22Rv1 (cell line): ENCODE measurements around the gene CAMTA1.

Experiments used
- H3K27ac ChIP-seq: fragments of 450-650 bp; 2 replicates; pipeline ENCODE4 v1.5.1; 2017
- CTCF ChIP-seq: fragments of 450-650 bp; IDR thresholded peaks from 2 replicates; pipeline ENCODE4 v1.5.1; 2017; ENCODE audit warnings: mild to moderate bottlenecking
- ZFX ChIP-seq: fragments of 450-650 bp; IDR thresholded peaks from 2 replicates; pipeline ENCODE4 v1.6.1; 2017; ENCODE audit warnings: antibody characterized with exemption, borderline replicate concordance

Gene CAMTA1

DNA sequence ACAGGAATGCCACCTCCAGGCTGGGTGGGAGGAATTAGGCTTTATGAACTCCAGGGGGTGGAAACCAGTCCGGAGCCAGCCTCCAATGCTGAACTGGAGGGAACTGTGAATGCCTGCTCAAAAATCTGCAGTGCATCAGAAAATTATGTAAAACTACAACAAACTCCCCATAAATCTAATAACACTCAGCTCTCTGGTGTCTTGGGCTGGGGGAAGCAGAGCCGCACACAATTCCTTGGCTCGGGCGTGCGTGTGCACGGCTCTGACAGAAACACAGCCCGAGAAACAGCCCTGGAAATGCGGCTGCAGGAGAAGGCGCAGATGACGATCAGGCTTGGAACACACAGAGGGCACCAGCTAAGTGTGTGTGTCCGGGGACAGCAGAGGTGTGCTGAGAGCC, 858.3 kb downstream of the CAMTA1 start:
- no peak for TF ChIP-seq ZFX
- no peak for TF ChIP-seq CTCF
- H3K27ac ChIP-seq = no peak overlapping the region

DNA sequence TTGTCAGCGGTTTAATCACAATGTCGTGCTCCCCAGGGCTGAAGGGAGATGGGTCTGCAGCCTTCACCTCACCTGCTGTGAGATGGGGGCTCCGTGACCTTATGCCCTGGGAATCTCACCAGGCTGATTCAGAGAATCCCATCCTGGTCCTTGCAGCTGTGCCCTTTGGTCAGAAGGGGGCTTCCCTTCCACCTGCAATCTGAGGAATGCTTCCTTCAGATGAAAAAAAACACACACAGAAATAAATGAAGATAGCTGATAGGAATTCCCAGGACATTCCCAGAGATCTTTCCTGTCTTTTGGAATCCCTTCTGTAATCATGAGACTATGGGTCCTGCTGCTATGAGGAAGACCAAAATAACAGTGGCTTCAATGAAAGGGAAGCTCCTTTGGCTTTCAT, 858.8 kb downstream of the CAMTA1 start:
- H3K27ac ChIP-seq = no peak overlapping the region
- TF ChIP-seq CTCF = no peak
- TF ChIP-seq ZFX = no peak

- no peak overlapping the region for H3K27ac ChIP-seq
- TF ChIP-seq CTCF = no peak
- TF ChIP-seq ZFX = no peak
Observed at GRCh38 chr1:7644961-7645750, 859.9 kb downstream of the CAMTA1 start.

- no peak for TF ChIP-seq ZFX
- no peak for TF ChIP-seq CTCF
- H3K27ac ChIP-seq = no peak overlapping the region
Observed at GRCh38 chr1:7645751-7646048, 860.4 kb downstream of the CAMTA1 start.

DNA sequence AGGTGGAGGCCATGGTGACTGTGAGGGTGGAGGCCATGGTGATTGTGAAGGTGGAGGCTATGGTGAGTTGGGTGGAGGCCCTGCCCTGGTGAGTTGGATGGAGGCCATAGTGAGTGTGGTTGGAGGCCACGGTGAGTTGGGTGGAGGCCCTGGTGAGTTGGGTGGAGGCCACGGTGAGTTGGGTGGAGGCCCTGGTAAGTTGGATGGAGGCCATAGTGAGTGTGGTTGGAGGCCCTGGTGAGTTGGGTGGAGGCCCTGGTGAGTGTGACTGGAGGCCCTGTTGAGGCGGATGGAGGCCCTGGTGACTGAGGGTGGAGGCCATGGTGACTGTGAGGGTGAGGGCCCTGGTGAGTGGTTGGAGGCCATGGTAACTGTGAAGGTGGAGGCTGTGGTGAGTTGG, 860.9 kb downstream of the CAMTA1 start:
- no peak overlapping the region for H3K27ac ChIP-seq
- TF ChIP-seq ZFX (no peak), CTCF (no peak)

GRCh38 chr1:7646981-7647901, 862.0 kb downstream of the CAMTA1 start:
- H3K27ac ChIP-seq = no peak overlapping the region
- TF ChIP-seq CTCF (peak; percentile 95), ZFX (no peak)

- no peak for TF ChIP-seq CTCF
- no peak overlapping the region for H3K27ac ChIP-seq
Observed at GRCh38 chr1:7648761-7649384, 863.6 kb downstream of the CAMTA1 start.
